ENCODE data around the gene PLEKHN1.

DNA sequence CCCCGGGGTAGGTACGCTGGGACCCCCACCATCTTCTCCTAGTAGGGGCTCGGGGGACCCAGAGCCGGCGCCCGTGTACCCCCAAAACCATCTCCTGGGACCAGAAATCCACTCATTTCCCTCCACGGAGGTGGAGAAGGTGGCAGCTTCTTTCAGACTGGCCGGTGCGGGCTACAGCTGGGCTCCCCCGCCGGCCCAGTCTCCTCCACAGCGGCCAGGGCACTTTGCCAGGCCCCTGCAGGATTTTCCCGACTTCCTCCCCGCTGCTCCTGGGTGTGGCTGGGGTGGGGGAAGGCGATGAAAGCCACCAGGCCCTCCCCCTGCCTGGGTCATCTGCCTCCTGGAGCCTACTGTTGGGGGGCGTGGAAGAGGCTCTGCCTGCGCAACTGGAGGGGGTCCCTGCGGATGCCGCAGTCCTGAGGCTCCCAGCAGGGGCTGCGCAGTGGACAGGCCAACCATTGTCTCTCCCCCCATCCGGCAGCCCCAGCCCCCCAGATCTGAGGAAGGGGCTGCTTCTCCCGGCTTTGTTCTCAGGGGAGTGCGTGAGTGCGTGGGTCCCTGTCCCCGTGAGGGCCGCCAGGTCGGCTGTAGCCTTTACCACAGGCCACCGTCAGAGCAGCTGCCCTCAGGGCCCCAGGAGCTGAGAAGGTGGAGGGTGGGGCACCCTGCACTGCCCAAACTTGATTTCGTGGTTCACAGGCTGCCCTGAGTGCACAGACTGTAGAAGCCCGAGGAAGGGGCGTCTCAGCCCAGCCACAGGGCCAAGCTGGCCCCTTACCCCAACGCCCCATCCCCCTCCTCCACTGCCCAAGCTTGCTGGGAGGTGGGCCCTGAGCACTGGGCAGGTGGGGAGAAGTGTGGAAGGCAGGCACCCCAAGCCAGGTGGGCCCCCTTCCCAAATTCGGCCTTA lies 55.0 kb downstream of the PLEKHN1 start:
- TF ChIP-seq CTCF (conservative IDR thresholded peaks at IDR 0.05; ENCODE audit: low read depth, low read length) (no peak), MXI1 (IDR thresholded peaks at IDR 0.05; ENCODE audit: borderline replicate concordance, low read depth, low read length) (no peak), RFX5 (IDR thresholded peaks at IDR 0.05; ENCODE audit: low read depth, low read length) (no peak), RCOR1 (IDR thresholded peaks at IDR 0.05; ENCODE audit: insufficient replicate concordance, low read length) (no peak), POLR2A (IDR thresholded peaks at IDR 0.05; ENCODE audit: low read depth, low read length) (no peak), CEBPB (IDR thresholded peaks at IDR 0.05; ENCODE audit: low read depth, low read length) (no peak), FOS (IDR thresholded peaks at IDR 0.05; ENCODE audit: low read depth, low read length) (no peak), SMC3 (IDR thresholded peaks at IDR 0.05; ENCODE audit: low read depth, low read length) (0 out of 2 replicates have a peak, but pooled peaks have one; percentile 5), NFE2L2 (IDR thresholded peaks at IDR 0.05; ENCODE audit: low read depth, low read length) (no peak), BHLHE40 (IDR thresholded peaks at IDR 0.05; ENCODE audit: low read depth, low read length) (no peak)
